ENCODE measurements around the gene HOXA5. TPM values are rescaled to one million over a fixed set of nuclear protein-coding genes. Genes with fewer than 3 reads are reported as not detected.
A peak's percentile ranks its signal among the peaks of the same experiment; 100 is the strongest.

The HOXA5 gene
- total RNA-seq, 1 experiment from 2014 or later, result 7.4 TPM

DNA sequence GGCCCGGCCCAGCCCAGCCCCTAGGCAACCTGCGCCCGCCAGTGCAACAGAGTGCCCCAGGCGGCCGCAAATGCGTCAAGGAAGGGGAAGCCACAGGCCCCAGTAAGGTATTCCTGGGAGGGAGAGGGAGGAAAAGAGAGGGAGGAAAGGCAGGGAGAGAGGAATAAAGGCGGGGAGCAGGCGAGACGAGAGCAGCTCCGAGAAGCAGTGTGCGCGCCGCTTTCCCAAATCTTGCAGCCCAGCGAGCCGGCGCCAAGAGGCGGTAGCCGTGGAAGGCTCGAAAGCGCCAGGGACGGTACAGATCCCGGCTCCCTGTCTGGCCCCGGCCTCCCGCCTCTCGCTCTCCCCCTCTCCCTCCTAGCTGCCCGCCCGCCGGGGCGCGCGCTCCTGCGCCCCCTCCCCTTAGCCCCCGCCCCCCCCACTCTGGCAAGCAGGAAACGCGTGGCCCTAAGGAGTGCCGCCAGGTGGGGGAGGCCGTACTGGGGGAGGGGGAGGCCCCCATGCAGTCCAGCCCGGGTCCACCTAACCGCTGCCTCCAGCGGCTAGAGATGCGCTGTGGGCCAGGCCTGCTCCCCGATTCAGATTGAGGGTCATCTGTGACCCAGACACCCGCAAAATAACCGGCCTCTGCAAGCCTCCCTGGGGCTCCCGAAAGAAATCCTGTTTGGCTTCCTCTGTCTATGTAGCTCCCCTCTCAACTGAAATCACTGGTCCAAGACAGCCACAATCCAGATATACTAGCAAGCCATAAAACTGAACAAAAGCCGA is 26.4 kb upstream of the HOXA5 start:
- Mint-ChIP-seq H3K4me1 (ENCODE audit: insufficient read depth, unreplicated experiment) (peaks cover 20% of the 10 kb centered on the region), H3K27me3 (ENCODE audit: insufficient read depth, unreplicated experiment) (no peaks in the 10 kb centered on the region), H3K27ac (ENCODE audit: low read depth, unreplicated experiment) (peak overlapping the region; percentile 87), H3K4me3 (ENCODE audit: unreplicated experiment) (peak overlapping the region; percentile 79), H3K36me3 (ENCODE audit: insufficient read depth, unreplicated experiment) (peaks cover 12% of the 10 kb centered on the region), H3K9me3 (ENCODE audit: unreplicated experiment) (no peaks in the 10 kb centered on the region)
- intact Hi-C loops (cut with micrococcal nuclease), result no loop called here
- TF ChIP-seq, protein P1, sequence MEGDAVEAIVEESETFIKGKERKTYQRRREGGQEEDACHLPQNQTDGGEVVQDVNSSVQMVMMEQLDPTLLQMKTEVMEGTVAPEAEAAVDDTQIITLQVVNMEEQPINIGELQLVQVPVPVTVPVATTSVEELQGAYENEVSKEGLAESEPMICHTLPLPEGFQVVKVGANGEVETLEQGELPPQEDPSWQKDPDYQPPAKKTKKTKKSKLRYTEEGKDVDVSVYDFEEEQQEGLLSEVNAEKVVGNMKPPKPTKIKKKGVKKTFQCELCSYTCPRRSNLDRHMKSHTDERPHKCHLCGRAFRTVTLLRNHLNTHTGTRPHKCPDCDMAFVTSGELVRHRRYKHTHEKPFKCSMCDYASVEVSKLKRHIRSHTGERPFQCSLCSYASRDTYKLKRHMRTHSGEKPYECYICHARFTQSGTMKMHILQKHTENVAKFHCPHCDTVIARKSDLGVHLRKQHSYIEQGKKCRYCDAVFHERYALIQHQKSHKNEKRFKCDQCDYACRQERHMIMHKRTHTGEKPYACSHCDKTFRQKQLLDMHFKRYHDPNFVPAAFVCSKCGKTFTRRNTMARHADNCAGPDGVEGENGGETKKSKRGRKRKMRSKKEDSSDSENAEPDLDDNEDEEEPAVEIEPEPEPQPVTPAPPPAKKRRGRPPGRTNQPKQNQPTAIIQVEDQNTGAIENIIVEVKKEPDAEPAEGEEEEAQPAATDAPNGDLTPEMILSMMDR (IDR thresholded peaks at IDR 0.05; ENCODE audit: unreplicated experiment), result no peak
- DNase-seq (ENCODE audit: unreplicated experiment), result peak; percentile 55
- no TSS peak for BruUV-seq (replicated peaks)
- ChIA-PET CTCF (interaction anchor here (1.0 to 1.8 kb wide), 8 partner anchors 10 to 800 kb away, joined by 3 to 5 read pairs (median 4); partner anchors contain the start of gene HOXA5), POLR2A (interaction anchor here (0.6 to 6.3 kb wide), 13 partner anchors 7 to 970 kb away, joined by 3 to 59 read pairs (median 12); partner anchors contain the start of genes HOXA1, HOXA5, HOXA6 and SKAP2)

DNA sequence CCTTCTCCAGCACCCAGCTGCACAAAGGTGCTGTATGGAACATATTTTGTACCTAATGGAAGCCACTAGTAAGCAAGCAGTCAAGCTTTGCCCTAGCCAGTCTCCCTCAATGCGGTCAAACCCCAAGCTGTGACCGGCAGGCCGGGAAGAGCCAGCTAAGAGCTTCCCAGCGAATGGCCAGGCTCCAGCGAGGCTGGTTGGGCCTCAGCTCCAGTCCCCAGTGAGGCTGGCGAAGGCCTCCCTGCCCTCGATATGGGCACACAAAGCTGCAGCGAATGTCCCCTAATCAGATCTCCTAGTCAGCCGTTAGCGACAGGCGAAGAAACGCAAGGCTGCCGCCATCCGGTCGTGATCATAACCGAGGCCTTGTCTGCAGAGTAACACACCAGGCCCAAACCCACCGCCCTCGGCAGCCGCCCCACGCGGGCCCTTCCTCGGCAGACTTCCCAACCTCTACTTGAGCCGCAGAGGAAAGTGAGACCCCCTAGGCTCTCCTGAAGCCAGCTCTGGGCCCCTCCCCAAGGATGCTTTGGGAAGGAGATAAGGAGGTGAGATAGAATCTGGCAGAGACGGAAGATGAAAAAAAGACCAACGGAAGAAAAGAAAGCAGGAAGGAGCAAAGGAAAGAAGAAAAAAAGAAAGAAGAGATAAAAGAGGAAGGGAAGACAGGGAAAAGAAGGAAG is 24.9 kb upstream of the HOXA5 start:
- Mint-ChIP-seq H3K4me3 (ENCODE audit: unreplicated experiment) (peak overlapping the region; percentile 79), H3K9me3 (ENCODE audit: unreplicated experiment) (no peaks in the 10 kb centered on the region), H3K4me1 (ENCODE audit: insufficient read depth, unreplicated experiment) (peaks cover 20% of the 10 kb centered on the region), H3K27ac (ENCODE audit: low read depth, unreplicated experiment) (peak overlapping the region; percentile 87), H3K36me3 (ENCODE audit: insufficient read depth, unreplicated experiment) (peaks cover 18% of the 10 kb centered on the region), H3K27me3 (ENCODE audit: insufficient read depth, unreplicated experiment) (no peaks in the 10 kb centered on the region)
- BruUV-seq (replicated peaks), result no TSS peak
- ChIA-PET CTCF (interaction anchor here (0.6 to 1.6 kb wide), 6 partner anchors 9 to 644 kb away, joined by 3 to 9 read pairs (median 4); no protein-coding TSS in a partner anchor), POLR2A (interaction anchor here (0.5 to 6.3 kb wide), 8 partner anchors 9 to 969 kb away, joined by 3 to 42 read pairs (median 4); partner anchors contain the start of genes HOXA1 and HOXA6)
- TF ChIP-seq, protein P1 (IDR thresholded peaks at IDR 0.05; ENCODE audit: unreplicated experiment), result no peak
- no peak for DNase-seq (ENCODE audit: unreplicated experiment)
- intact Hi-C loops (cut with micrococcal nuclease), result no loop called here

DNA sequence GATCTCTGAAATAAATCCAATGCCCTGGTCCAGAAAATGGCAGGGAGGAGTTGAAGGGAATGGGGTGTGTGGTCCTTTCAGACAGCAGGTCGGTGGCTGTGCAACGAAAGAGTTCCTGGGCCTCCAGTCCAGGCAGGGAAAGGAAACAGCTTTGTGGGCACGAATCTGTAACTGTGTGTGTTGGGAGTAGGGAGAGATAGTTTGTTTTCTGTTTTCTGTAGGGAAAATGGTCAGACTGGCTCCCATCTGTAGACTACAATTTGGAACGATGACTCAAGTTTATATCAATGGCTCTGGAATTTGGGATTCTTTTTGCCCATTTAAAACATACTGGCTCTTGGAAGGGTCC is 24.4 kb upstream of the HOXA5 start:
- BruUV-seq (replicated peaks), result no TSS peak

More for the DNA sequence above, 24.4 kb upstream of the HOXA5 start:
- DNase-seq (ENCODE audit: unreplicated experiment), result no peak
- TF ChIP-seq, protein P1 (IDR thresholded peaks at IDR 0.05; ENCODE audit: unreplicated experiment), result no peak
- Mint-ChIP-seq H3K27me3 (ENCODE audit: insufficient read depth, unreplicated experiment) (no peaks in the 10 kb centered on the region), H3K9me3 (ENCODE audit: unreplicated experiment) (no peaks in the 10 kb centered on the region), H3K27ac (ENCODE audit: low read depth, unreplicated experiment) (peak overlapping the region; percentile 25), H3K36me3 (ENCODE audit: insufficient read depth, unreplicated experiment) (peaks cover 18% of the 10 kb centered on the region), H3K4me1 (ENCODE audit: insufficient read depth, unreplicated experiment) (peaks cover 20% of the 10 kb centered on the region), H3K4me3 (ENCODE audit: unreplicated experiment) (no peak overlapping the region)
- intact Hi-C loops (cut with micrococcal nuclease), result no loop called here
- POLR2A ChIA-PET, result interaction anchor here (0.5 to 6.3 kb wide), 7 partner anchors 9 to 1227 kb away, joined by 3 to 36 read pairs (median 4); partner anchors contain the start of gene HOXA6
- CTCF ChIA-PET, result interaction anchor here (0.6 to 1.6 kb wide), 5 partner anchors 12 to 645 kb away, joined by 3 to 9 read pairs (median 4); no protein-coding TSS in a partner anchor

All from MCF 10A (cell line).